Measurements from ENCODE around the gene FAM20A. TPM values are rescaled to one million over a fixed set of nuclear protein-coding genes. Genes with fewer than 3 reads are reported as not detected.

FAM20A gene
- total RNA-seq, 1 experiment from 2014 or later, result 0.34 TPM

DNA sequence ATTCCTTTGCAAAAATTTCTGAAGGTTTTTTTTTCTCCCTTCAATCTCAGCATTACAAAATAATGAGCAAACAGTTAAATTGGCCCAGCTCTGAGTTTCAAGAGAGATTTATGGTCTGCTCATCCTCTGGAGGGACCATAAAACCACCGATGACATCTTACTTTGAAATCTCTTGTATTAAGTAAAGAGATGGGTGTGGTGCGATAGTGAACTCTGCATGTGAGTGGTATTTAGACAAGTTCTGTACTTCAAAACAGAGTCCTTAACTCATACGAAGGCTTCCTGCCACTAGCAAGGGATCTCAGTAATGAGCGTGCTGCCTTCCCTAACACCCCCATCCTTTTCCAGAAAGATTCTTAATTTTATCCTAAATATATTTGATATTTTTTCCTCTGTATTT lies 2.1 kb downstream of the FAM20A start:
- no peaks in the 10 kb centered on the region for H3K36me3 ChIP-seq (ENCODE audit: control insufficient read depth, insufficient read depth, low read length)
- POLR2A ChIA-PET, result no interaction called here
- peaks cover 15% of the 10 kb centered on the region for H3K4me1 ChIP-seq
- no peaks in the 10 kb centered on the region for H3K27me3 ChIP-seq (replicated peaks; ENCODE audit: control insufficient read depth, insufficient read depth, low read length)
- H3K9me3 ChIP-seq, result no peaks in the 10 kb centered on the region
- no TSS peak for BruUV-seq (replicated peaks)
- CTCF ChIA-PET, result interaction anchor here (0.5 to 2.0 kb wide), 4 partner anchors 65 to 124 kb away, joined by 3 to 7 read pairs (median 4); partner anchors contain the start of gene PRKAR1A
- Mint-ChIP-seq H3K36me3 (ENCODE audit: insufficient read depth, unreplicated experiment) (no peaks in the 10 kb centered on the region), H3K27me3 (ENCODE audit: insufficient read depth, unreplicated experiment) (peaks cover 9% of the 10 kb centered on the region), H3K4me3 (ENCODE audit: unreplicated experiment) (peak overlapping the region; percentile 61), H3K27ac (ENCODE audit: unreplicated experiment) (peak overlapping the region; percentile 63), H3K4me1 (ENCODE audit: low read depth, unreplicated experiment) (peaks cover 15% of the 10 kb centered on the region), H3K9me3 (ENCODE audit: unreplicated experiment) (no peaks in the 10 kb centered on the region)
- intact Hi-C loops (cut with micrococcal nuclease; ENCODE audit: unreplicated experiment), result loop anchor here (1.0 to 2.0 kb wide), 2 partner anchors 32 to 60 kb away; no protein-coding TSS in a partner anchor
- no peak for TF ChIP-seq CTCF (IDR thresholded peaks at IDR 0.05; ENCODE audit: insufficient read depth in 1 of 2, low read depth in 1 of 2, low read length in 1 of 2, severe bottlenecking in 1 of 2, unreplicated experiment in 1 of 2)
- H3K4me3 ChIP-seq (ENCODE audit: low read depth, low read length), result no peak overlapping the region
- DNase-seq, result peak; percentile 35 to 47

- H3K9me3 ChIP-seq, result no peaks in the 10 kb centered on the region
- POLR2A ChIA-PET, result no interaction called here
- CTCF ChIA-PET, result interaction anchor here (0.6 to 0.7 kb wide), 2 partner anchors 65 to 208 kb away, joined by 3 to 5 read pairs; no protein-coding TSS in a partner anchor
- H3K36me3 ChIP-seq (ENCODE audit: control insufficient read depth, insufficient read depth, low read length), result no peaks in the 10 kb centered on the region
- Mint-ChIP-seq H3K4me3 (ENCODE audit: unreplicated experiment) (peak overlapping the region; percentile 61), H3K9me3 (ENCODE audit: unreplicated experiment) (no peaks in the 10 kb centered on the region), H3K4me1 (ENCODE audit: low read depth, unreplicated experiment) (peaks cover 15% of the 10 kb centered on the region), H3K36me3 (ENCODE audit: insufficient read depth, unreplicated experiment) (no peaks in the 10 kb centered on the region), H3K27ac (ENCODE audit: unreplicated experiment) (peak overlapping the region; percentile 11), H3K27me3 (ENCODE audit: insufficient read depth, unreplicated experiment) (peaks cover 5% of the 10 kb centered on the region)
- intact Hi-C loops (cut with micrococcal nuclease; ENCODE audit: unreplicated experiment), result loop anchor here (2.0 kb wide), 1 partner anchor 60 kb away; no protein-coding TSS in a partner anchor
- no peak for TF ChIP-seq CTCF (IDR thresholded peaks at IDR 0.05; ENCODE audit: insufficient read depth in 1 of 2, low read depth in 1 of 2, low read length in 1 of 2, severe bottlenecking in 1 of 2, unreplicated experiment in 1 of 2)
- no TSS peak for BruUV-seq (replicated peaks)
- peaks cover 15% of the 10 kb centered on the region for H3K4me1 ChIP-seq
- no peak overlapping the region for H3K4me3 ChIP-seq (ENCODE audit: low read depth, low read length)
- DNase-seq, result no peak
- no peaks in the 10 kb centered on the region for H3K27me3 ChIP-seq (replicated peaks; ENCODE audit: control insufficient read depth, insufficient read depth, low read length)
Measured at GRCh38 chr17:68598545-68598961, 2.6 kb downstream of the FAM20A start.

GRCh38 chr17:68598074-68598473 lies 3.1 kb downstream of the FAM20A start:
- peaks cover 15% of the 10 kb centered on the region for H3K4me1 ChIP-seq
- no peak overlapping the region for H3K4me3 ChIP-seq (ENCODE audit: low read depth, low read length)
- Mint-ChIP-seq H3K27ac (ENCODE audit: unreplicated experiment) (peak overlapping the region; percentile 11), H3K27me3 (ENCODE audit: insufficient read depth, unreplicated experiment) (peaks cover 3% of the 10 kb centered on the region), H3K9me3 (ENCODE audit: unreplicated experiment) (no peaks in the 10 kb centered on the region), H3K4me1 (ENCODE audit: low read depth, unreplicated experiment) (peaks cover 15% of the 10 kb centered on the region), H3K36me3 (ENCODE audit: insufficient read depth, unreplicated experiment) (no peaks in the 10 kb centered on the region), H3K4me3 (ENCODE audit: unreplicated experiment) (no peak overlapping the region)
- CTCF ChIA-PET, result interaction anchor here (0.6 kb wide), 1 partner anchor 208 kb away, joined by 5 read pairs; no protein-coding TSS in a partner anchor
- H3K27me3 ChIP-seq (replicated peaks; ENCODE audit: control insufficient read depth, insufficient read depth, low read length), result no peaks in the 10 kb centered on the region
- intact Hi-C loops (cut with micrococcal nuclease; ENCODE audit: unreplicated experiment), result loop anchor here (2.0 kb wide), 1 partner anchor 59 kb away; no protein-coding TSS in a partner anchor
- H3K9me3 ChIP-seq, result no peaks in the 10 kb centered on the region
- H3K36me3 ChIP-seq (ENCODE audit: control insufficient read depth, insufficient read depth, low read length), result no peaks in the 10 kb centered on the region
- no peak for TF ChIP-seq CTCF (IDR thresholded peaks at IDR 0.05; ENCODE audit: insufficient read depth in 1 of 2, low read depth in 1 of 2, low read length in 1 of 2, severe bottlenecking in 1 of 2, unreplicated experiment in 1 of 2)
- DNase-seq, result no peak
- no TSS peak for BruUV-seq (replicated peaks)
- POLR2A ChIA-PET, result no interaction called here

Data from Caco-2 (cell line).